Measurements from ENCODE around the gene MYO18A.
A peak's percentile ranks its signal among the peaks of the same experiment; 100 is the strongest.

MYO18A gene

GRCh38 chr17:29115961-29116803 lies 64.0 kb downstream of the MYO18A start:
- H3K27ac ChIP-seq, result no peak overlapping the region
- TF ChIP-seq, protein P1, sequence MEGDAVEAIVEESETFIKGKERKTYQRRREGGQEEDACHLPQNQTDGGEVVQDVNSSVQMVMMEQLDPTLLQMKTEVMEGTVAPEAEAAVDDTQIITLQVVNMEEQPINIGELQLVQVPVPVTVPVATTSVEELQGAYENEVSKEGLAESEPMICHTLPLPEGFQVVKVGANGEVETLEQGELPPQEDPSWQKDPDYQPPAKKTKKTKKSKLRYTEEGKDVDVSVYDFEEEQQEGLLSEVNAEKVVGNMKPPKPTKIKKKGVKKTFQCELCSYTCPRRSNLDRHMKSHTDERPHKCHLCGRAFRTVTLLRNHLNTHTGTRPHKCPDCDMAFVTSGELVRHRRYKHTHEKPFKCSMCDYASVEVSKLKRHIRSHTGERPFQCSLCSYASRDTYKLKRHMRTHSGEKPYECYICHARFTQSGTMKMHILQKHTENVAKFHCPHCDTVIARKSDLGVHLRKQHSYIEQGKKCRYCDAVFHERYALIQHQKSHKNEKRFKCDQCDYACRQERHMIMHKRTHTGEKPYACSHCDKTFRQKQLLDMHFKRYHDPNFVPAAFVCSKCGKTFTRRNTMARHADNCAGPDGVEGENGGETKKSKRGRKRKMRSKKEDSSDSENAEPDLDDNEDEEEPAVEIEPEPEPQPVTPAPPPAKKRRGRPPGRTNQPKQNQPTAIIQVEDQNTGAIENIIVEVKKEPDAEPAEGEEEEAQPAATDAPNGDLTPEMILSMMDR (conservative IDR thresholded peaks at IDR 0.05), result peak; percentile 88

DNA sequence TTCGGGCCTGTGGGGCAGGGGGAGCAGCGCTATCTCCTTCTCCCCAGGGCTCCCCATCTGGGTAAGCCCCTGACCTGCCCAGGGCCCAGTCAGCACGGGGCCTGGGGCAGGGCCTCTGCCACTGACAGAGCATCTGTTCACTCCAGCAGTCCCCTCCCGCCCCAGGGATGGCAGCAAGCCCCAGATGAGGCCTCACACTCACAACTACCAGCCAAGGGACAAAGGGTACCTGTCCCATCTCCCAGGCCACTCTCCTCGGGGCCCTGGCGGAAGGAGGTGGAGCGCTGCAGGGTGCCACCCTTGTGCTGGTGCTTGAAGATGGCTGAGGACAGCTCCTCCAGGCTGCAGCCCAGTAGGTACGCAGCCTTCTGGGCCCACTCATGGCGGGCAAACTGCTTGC lies 64.8 kb downstream of the MYO18A start:
- no peak overlapping the region for H3K27ac ChIP-seq
- TF ChIP-seq, protein P1 (conservative IDR thresholded peaks at IDR 0.05), result no peak

- TF ChIP-seq, protein P1 (conservative IDR thresholded peaks at IDR 0.05), result no peak
- no peak overlapping the region; the same call in 1 of the 2 replicates for H3K27ac ChIP-seq
Measured at GRCh38 chr17:29114141-29114540, 66.1 kb downstream of the MYO18A start.

GRCh38 chr17:29113334-29113733 lies 66.9 kb downstream of the MYO18A start:
- TF ChIP-seq, protein P1 (conservative IDR thresholded peaks at IDR 0.05), result 0 out of 2 replicates have a peak, but pooled peaks have one; percentile 5
- H3K27ac ChIP-seq, result peak overlapping the region; percentile 43

DNA sequence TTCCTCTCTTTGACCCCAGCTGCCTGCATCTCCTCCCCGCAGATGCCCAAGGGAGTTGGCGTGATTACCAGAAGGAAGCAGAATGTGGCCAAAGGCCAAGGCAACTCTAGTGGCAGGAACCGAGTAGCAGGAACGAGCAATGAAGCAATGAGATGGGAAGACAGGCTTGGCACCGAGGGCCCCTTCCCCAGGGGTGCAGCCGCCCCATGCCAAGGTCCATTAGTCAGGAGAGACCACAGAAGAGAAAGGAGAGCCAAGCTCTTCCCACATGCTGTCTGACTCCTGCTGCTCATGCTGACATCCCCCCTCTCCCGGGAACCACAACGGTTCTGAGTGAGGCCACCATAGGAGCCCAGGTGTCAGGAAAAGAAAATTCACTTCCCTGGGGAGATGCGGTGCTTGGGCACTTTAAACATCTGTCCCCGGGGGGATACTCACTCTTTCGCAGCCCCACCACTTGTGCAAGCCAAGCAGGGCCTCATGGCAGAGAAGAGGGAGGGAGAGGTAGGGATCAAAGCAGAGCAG lies 67.4 kb downstream of the MYO18A start:
- TF ChIP-seq, protein P1 (conservative IDR thresholded peaks at IDR 0.05), result no peak
- peak overlapping the region; percentile 43 for H3K27ac ChIP-seq

GRCh38 chr17:29111816-29112499 lies 68.2 kb downstream of the MYO18A start:
- TF ChIP-seq, protein P1 (conservative IDR thresholded peaks at IDR 0.05), result peak; percentile 100
- peak overlapping the region; percentile 43 for H3K27ac ChIP-seq

- TF ChIP-seq, protein P1 (conservative IDR thresholded peaks at IDR 0.05), result no peak
- peak overlapping the region; percentile 43; the same call in 1 of the 2 replicates for H3K27ac ChIP-seq
Measured at GRCh38 chr17:29110372-29110757, 69.8 kb downstream of the MYO18A start.
